Mesothelial cell of epicardium (in vitro differentiated cells): ENCODE measurements around the gene FRMD5. TPM values are rescaled to one million over a fixed set of nuclear protein-coding genes. Genes with fewer than 3 reads are reported as not detected.

ENCODE experiments used
- DNase-seq, 2 experiments: peaks; one replicate each; pipeline ENCODE4 v3.0.0; 2021; ENCODE audit warnings: low spot score in 2 of 2; ENCODE audit not compliant: unreplicated experiment in 2 of 2
- H3K27ac Mint-ChIP-seq: 2 replicates; pipeline ENCODE4 v1.8.0; 2021; ENCODE audit warnings: mixed read lengths
- H3K27me3 Mint-ChIP-seq: 2 replicates; pipeline ENCODE4 v1.8.0; 2021; ENCODE audit warnings: low read depth, mixed read lengths
- H3K36me3 Mint-ChIP-seq: 2 replicates; pipeline ENCODE4 v1.8.0; 2021; ENCODE audit warnings: mixed read lengths
- H3K4me1 Mint-ChIP-seq: 2 replicates; pipeline ENCODE4 v1.8.0; 2021; ENCODE audit warnings: mixed read lengths
- H3K4me3 Mint-ChIP-seq: 2 replicates; pipeline ENCODE4 v1.8.0; 2021; ENCODE audit warnings: mild to moderate bottlenecking, moderate library complexity, mixed read lengths
- H3K9me3 Mint-ChIP-seq: 2 replicates; pipeline ENCODE4 v1.8.0; 2021; ENCODE audit warnings: mixed read lengths
- total RNA-seq: library from RNA; stranded (reverse); gene quantifications from 3 replicates; pipeline ENCODE4 v1.2.1, GENCODE V29; 2021
- TF ChIP-seq, protein P1 (sequence below): fragments of 200-600 bp; sonication (generic); IDR thresholded peaks from one replicate; pipeline ENCODE4 v1.5.0; 2021; ENCODE audit warnings: antibody characterized with exemption; ENCODE audit not compliant: unreplicated experiment

Gene FRMD5
- total RNA-seq, 1 donor from 2014 or later, result 2.5 TPM

DNA sequence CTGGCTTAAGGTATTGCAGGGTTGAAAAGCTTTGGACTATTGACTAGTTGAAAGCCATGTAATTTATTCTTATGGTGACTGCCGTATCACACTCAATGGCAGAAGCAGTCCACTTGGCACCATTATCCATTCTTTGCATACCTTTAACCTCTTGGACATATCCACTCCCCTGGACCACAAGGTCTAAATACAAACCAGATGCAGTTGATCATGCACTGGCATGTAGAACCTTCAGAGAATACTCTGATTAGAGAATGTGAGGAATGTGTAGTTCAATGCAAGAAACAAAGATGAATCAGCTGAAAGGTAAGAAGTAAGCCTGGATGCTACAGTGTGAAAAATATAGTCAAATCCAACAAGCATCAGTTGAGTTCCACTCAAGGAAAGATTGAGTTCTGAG is 93.1 kb downstream of the FRMD5 start:
- H3K36me3 Mint-ChIP-seq, result no peaks in the 10 kb centered on the region
- no peak overlapping the region for H3K27ac Mint-ChIP-seq
- peaks cover 15% of the 10 kb centered on the region for H3K4me1 Mint-ChIP-seq
- TF ChIP-seq, protein P1, sequence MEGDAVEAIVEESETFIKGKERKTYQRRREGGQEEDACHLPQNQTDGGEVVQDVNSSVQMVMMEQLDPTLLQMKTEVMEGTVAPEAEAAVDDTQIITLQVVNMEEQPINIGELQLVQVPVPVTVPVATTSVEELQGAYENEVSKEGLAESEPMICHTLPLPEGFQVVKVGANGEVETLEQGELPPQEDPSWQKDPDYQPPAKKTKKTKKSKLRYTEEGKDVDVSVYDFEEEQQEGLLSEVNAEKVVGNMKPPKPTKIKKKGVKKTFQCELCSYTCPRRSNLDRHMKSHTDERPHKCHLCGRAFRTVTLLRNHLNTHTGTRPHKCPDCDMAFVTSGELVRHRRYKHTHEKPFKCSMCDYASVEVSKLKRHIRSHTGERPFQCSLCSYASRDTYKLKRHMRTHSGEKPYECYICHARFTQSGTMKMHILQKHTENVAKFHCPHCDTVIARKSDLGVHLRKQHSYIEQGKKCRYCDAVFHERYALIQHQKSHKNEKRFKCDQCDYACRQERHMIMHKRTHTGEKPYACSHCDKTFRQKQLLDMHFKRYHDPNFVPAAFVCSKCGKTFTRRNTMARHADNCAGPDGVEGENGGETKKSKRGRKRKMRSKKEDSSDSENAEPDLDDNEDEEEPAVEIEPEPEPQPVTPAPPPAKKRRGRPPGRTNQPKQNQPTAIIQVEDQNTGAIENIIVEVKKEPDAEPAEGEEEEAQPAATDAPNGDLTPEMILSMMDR, result no peak
- no peak overlapping the region for H3K4me3 Mint-ChIP-seq
- no peaks in the 10 kb centered on the region for H3K27me3 Mint-ChIP-seq
- DNase-seq, result no peak
- no peaks in the 10 kb centered on the region for H3K9me3 Mint-ChIP-seq

DNA sequence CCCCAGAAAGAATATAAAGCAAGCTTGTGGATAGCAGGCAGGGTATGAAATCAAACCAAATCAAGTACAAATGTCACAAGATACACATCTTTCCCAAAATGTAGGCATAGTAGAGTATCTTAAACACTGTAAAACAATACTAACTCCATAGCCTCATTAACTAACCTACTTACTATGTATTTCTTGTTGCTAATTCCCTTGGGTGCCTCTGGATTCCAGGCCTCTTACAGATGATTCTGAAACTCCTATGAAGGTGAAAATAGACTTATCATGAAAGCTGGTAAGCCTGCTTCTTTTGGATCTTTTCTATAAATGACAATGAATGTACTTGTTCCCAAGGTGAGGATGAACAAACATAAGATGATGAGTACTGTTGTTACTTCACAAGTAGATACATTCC is 93.8 kb downstream of the FRMD5 start:
- Mint-ChIP-seq H3K4me3 (no peak overlapping the region), H3K4me1 (peaks cover 15% of the 10 kb centered on the region), H3K9me3 (no peaks in the 10 kb centered on the region), H3K36me3 (no peaks in the 10 kb centered on the region), H3K27me3 (no peaks in the 10 kb centered on the region), H3K27ac (peak overlapping the region; percentile 14)
- TF ChIP-seq, protein P1, result no peak
- no peak for DNase-seq

DNA sequence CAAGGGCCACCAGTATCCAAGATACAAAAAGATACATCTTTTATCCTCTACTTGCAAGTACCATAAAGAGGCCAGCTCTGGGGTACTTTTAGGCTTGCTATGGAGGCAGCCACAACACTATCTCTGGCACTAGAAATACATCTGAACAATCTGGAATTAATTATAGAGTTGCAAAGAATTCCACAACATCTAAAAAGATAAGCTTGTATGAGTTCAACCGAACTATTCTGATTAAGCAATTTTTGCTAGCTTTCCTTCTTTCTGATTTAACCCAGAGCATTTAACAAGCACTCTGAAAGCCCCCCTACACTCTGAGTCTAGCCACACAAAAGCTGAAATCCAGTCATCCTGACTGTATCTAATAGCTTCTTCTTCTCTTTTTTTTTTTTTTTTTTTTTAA is 95.4 kb downstream of the FRMD5 start:
- DNase-seq, result no peak
- Mint-ChIP-seq H3K4me1 (peaks cover 15% of the 10 kb centered on the region), H3K27ac (peak overlapping the region; percentile 55), H3K36me3 (no peaks in the 10 kb centered on the region), H3K27me3 (no peaks in the 10 kb centered on the region), H3K9me3 (no peaks in the 10 kb centered on the region), H3K4me3 (no peak overlapping the region)
- TF ChIP-seq, protein P1, result no peak

DNA sequence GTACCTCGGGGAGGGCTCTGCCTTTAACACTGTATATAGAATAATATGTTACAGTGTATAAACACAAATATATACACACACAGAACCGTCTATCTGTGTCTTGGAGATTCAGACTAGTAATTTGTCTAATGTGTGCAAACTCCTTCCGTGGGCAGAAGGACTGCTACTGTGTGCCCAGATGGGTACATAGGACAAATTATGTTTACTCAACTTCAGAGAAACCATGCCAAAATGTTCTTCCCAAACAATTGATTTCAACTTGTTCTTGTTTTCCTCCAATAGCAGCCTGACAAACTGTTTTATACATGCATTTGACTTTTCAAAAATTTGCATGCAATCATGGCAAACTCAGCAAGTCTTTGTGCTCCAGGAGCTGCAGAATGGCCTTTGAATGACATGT is 97.5 kb downstream of the FRMD5 start:
- H3K4me1 Mint-ChIP-seq, result peaks cover 15% of the 10 kb centered on the region
- H3K9me3 Mint-ChIP-seq, result no peaks in the 10 kb centered on the region
- TF ChIP-seq, protein P1, result no peak
- H3K27ac Mint-ChIP-seq, result no peak overlapping the region
- H3K36me3 Mint-ChIP-seq, result no peaks in the 10 kb centered on the region
- H3K4me3 Mint-ChIP-seq, result no peak overlapping the region
- DNase-seq, result no peak
- no peaks in the 10 kb centered on the region for H3K27me3 Mint-ChIP-seq

DNA sequence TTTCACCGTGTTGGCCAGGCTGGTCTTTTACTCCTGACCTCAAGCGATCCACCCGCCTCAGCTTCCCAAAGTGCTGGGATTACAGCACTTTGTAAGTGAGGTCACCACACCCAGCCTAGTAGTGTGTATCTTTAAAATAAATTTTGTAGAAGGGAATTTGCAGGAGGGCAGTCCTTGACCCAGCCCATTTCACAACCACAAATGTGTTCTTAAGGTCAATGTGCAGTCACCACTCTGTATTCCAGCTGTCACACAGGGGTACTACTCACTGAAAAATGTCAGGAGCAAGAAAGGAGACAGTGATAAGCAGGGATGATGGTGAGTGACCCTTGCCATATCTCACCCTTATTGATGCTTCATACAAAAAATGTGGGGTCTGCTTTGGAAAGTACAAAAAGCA is 98.5 kb downstream of the FRMD5 start:
- Mint-ChIP-seq H3K27me3 (no peaks in the 10 kb centered on the region), H3K27ac (no peak overlapping the region), H3K9me3 (no peaks in the 10 kb centered on the region), H3K4me1 (peaks cover 15% of the 10 kb centered on the region), H3K4me3 (no peak overlapping the region), H3K36me3 (no peaks in the 10 kb centered on the region)
- TF ChIP-seq, protein P1, result no peak
- no peak for DNase-seq

DNA sequence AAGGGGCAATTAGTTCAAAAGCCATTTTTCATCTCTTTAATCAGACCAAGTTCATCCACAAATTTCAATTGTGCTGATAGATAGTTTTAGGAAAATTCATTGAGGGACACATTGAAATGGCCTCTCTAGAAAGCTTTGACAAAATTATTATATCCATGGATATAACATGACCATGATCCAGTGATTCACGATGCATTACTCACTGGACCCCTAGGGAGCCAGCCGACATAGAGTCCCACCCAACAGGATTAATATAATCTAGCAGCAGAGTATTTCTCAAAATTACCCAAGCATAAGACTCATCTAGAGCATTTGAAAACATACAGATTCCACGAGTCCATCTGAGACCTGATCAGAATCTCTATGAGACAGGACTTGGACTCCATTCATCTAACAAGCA is 100.3 kb downstream of the FRMD5 start:
- DNase-seq, result no peak
- Mint-ChIP-seq H3K36me3 (no peaks in the 10 kb centered on the region), H3K27me3 (no peaks in the 10 kb centered on the region), H3K4me1 (peaks cover 15% of the 10 kb centered on the region), H3K27ac (no peak overlapping the region), H3K9me3 (no peaks in the 10 kb centered on the region), H3K4me3 (no peak overlapping the region)
- TF ChIP-seq, protein P1, result no peak
